NCI-H510A (cell line): ENCODE results near the gene ZHX3.
"Not testable (repeated sequence)": the region's sequence is repeated elsewhere in the genome, so short reads cannot be mapped to it uniquely, and the experiment has no call there.

Experiments
- DNase-seq: peaks from one replicate; lab custom pipeline; 2025; lab: John Stamatoyannopoulos, UW

The ZHX3 gene

DNA sequence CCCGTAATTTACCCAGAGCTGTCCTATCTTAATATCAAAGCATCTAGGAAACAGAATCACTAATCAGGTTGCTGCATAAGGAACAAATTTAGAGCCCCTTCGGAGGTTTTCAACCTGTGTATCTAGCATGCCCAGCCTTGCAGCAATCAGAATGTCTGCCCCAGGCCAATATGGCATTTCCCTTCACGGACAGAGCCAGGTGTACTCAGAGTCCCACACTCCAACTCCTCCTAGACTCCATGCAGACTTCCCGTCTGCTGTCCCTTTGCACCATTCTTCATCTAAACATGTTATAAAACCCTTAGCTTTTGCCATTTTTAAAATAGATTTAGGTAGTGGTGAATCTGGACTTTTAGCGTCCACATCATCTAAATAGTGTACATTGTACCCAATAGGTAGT, 61.0 kb downstream of the ZHX3 start:
- no peak for DNase-seq

DNA sequence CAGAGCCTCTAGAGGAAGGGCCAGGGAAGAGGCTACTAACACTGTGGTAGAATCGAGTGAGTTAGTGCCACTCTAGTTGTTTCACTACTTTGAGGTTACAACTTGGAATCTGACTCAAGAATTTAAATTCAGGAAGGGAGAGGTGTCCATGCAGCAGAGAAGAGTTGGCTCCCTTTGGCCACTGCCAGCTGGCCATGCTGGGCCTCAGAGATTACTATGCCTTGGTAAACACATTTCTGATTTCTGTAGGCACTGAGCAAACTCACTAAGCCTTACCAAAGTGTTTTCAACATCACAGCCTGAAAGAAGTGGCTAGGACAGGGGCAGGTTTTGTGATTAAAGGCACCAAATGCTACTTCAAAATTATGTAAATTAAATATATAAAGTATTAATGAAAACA, 61.9 kb downstream of the ZHX3 start:
- DNase-seq = no peak

DNA sequence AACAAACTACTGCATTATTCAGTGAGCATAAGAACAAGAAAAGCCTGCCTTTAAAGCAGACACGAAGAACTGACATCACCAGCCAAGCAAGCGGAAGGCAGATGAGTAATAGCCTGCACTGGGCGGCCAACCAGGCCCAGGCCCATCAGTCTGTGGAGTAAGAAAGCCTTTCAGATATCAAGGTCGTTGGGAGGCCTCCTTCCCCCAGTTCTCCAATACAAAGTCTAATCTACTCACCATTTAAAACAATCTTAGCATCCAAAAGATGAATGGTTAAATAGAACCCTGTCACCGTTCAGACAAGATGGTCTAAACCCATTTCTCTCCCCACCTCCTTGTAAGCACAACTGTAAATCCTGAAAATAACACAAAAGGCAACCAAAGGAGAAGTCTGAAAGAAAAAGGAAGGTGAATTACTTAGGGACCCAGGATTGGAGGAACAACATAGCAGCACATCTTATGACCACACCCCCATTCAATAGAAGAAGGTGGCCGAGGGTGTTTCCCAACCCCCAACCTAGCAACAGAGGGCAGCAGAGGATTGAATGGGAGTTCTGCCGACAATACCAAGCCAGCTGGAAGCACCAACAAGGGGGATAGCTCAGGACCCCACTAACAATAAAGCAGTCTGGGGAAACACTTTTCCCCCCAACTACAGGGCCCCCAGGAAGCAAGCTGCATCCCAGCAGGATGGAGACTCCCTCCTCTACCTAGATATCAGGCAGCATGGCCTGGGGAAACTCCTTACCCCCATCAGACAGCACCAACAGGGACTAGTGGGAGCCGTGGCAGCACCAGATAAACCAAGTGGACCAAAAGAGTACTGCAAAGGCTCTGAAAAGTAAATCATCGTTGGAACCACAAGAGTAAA, 67.9 kb downstream of the ZHX3 start:
- no peak for DNase-seq

DNA sequence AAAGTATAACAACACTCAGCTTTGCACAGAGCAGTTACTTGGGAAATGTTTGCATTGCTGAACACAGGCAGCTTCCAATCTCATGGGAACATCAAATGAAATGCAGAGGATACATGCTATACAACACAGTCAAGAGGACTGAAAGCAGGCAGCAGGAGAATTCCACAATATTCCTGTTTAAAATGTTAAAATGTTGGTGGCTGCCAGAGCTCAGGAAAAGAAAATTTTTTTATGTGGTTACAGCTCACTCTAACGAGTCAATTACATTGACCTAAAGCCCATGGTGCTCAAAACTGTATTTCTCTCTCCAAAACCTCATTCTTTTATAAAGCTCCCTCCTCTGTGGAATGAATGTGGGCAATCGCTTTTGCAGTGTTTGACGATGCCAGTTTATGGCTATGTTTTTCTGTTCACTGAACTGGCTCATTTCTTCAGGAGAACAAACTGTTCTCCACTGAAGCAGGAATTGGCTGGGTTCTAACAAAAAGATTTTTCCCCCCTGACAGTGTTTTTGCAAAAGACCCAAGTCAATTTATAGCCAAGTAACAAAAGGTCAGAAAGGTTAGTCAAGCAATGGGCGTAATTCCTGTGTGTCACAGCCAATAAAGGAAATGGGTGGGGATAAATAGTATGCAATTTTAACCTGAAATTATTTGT, 69.0 kb downstream of the ZHX3 start:
- no peak for DNase-seq

DNA sequence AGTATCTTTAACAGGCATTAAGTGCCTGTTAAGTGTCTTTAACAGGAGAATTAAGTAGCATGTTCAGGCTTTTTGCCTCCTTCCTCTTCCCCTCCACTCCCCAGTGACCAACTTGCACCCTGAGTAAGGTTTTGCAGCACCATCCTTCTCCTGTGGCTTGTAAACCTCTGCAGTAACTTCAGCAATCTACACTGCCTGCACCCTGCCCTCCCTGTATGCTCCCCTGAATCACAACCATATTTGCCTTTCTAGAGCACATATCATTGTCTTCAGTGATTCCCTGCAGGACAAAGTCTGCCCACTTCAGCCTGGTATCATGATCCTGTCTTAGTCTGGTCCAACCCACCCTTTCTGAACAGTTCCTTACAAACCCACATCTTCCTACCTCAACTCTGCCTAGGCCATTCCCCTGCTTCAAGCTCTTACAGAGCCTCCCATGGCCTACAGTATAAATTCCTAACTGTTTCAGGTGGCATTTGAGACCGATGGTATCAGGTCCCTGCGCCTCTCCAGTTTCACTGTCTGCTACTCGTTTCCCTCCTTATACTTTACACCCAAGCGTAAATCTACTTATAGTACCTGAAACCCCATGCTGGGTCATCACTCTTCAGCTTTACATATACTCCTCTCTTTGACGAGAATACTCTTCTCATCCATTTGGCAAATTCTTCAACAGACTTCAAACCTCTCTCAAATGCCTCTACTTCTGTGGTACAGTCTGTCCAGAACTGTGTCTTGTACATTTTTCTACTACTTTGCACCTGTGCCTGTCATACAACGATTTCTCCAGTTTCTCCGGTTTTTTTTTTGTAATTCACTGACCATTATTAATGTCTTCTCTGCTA, 69.8 kb downstream of the ZHX3 start:
- no peak for DNase-seq

DNA sequence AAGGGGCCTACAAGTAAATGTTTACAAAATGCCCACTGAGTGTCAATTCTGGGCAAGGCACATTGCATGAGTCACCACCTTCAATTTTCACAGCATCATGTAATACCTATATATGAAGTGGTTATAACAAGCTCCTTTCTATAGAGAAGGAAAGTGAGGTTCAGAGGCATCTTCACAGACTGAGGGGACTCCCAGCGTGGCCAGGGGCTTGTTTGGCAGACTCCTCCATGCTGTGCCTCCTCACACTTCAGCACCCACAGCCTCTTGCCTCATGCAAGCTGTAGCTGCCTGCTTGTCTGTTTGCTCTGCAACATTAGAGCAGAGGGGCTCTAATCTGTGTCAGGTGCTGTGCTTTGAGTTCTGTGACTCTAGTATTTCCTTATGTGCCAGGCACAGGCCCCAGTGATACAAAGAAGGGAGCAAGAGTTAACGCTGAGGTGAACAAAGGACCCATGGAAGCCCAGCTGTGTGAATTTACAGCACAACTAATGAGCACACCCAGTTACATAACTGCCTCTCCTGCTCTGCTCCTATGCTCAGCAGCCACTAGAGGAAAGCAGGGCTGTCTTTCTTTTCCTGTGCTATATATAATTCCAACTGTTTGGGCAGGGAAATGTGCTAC, 72.3 kb downstream of the ZHX3 start:
- DNase-seq = no peak

DNA sequence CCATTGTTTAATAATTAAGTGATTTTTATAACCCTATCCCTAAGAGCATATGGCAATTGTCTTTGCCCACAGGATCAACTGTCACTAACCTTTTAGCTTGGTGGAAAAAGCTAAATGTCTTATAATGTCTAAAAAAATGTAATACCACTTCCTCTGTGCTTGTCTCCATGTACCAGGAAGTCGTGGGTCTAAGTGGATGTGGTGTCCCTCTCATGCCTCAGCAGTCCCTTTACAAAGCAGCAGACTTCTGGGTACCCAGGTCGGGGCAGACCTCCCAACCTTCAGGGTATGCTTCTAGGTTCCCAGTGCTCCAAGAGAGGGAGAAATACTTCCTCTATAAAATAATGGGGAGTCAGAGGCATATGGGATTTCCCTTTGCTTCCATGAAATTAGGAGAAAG, 74.7 kb downstream of the ZHX3 start:
- no peak for DNase-seq

DNA sequence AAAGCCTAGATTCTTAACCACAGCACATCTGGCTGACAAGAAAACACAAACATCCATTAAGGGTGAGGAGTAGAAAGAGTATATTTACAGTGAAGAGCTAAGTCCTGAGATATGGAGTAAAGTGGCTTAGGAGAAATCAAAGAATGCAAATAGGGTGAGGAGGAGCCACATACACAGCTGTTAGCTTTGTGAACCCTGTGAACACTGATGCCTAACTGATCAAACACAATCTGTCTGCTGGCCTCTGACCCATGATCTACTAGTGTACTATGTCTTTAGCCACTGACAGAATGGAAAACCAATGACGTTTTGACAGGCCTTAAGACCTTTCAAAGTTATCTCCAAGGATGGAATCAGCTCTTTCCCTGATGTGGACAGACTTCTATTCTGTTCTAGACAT, 75.2 kb downstream of the ZHX3 start:
- DNase-seq = no peak

DNA sequence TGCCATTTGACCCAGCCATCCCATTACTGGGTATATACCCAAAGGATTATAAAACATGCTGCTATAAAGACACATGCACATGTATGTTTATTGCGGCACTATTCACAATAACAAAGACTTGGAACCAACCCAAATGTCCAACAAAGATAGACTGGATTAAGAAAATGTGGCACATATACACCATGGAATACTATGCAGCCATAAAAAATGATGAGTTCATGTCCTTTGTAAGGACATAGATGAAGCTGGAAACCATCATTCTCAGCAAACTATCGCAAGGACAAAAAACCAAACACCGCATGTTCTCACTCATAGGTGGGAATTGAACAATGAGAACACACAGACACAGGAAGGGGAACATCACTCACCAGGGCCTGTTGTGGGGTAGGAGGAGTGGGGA, 80.3 kb downstream of the ZHX3 start:
- not testable (repeated sequence) for DNase-seq

DNA sequence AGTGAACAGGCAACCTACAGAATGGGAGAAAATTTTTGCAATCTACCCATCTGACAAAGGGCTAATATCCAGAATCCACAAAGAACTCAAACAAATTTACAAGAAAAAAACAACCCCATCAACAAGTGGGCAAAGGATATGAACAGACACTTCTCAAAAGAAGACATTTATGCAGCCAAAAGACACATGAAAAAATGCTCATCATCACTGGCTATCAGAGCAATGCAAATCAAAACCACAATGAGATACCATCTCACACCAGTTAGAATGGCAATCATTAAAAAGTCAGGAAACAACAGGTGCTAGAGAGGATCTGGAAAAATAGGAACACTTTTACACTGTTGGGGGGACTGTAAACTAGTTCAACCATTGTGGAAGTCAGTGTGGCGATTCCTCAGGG, 80.7 kb downstream of the ZHX3 start:
- not testable (repeated sequence) for DNase-seq

DNA sequence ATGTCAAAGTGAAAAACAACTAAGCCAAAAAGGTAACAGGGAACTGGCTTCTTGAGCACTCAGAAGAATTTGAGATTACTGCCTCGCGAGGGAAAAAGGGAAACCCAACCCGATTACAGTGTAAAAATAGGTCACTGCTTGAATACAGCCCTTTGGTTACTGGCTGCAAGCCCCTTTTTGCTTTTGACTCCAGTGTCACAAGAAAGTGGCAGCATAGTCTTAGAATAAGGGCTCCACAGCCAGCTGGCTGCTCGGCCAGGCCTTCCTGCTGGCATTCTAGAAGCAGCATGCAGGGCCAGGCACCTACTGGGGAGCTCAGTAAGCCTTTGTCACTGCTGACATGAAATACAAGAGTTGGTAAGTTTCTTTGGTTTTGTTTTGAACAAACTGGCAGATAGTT, 83.0 kb downstream of the ZHX3 start:
- DNase-seq = no peak

DNA sequence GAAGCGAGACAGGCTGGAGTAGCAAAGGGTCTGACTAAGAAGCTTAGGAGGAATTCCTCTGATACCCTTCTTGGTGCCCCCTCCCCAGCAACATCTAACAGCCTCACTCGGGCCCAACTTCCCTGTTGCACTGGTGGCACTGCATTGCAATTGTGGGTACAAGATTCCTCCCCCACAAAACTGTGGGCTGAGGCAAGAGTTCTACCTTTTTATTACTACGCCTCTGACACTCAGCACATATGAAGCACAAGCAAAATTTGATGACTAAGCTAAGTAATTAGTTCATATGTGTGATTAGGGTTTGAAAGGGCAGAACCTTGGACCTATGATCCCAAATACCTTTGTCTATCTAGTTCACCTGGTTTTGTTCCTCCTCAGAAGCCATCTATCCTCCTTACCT, 83.5 kb downstream of the ZHX3 start:
- DNase-seq = no peak

DNA sequence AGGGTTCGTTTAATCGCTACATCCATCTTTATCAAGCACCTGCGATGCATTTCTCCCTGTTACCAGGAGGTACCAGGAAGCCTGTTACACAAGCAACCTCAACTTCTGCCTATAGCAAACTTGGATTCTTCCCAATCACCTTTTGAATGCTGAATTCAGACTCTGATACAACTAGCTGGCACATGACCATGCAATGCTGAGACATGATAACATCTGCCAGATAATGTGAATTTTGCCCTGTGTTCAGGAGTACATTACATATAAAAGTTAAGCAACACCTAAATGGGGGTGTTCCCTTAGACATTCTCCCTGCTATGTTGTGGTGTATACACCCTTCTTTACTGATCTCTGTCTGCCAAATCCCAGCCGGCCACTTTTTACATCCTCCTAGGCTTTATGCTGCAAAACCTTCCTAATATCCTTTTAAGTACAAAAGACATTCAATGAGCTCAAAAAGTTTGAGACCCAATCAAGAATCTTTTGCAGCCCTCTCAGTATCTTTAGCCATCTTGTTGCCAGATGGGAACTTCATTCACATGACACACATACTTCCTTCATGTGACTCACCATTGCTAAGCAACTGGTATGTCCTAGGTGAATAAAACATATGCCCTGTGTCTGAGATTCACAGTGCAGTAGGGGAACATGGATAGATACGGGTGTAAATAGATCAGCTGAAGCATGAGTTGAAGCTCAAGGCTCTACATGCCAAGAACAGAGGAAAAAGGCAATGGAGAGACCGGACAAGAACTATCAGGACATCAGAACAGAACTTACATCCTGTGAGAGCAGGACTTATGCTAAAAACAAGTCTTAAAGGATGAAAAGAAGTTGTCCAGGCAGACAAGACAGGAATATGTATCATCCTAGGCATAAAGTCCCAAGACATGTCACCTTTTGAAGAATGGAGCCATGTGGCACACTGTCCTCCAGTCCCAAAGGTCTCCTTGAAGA, 84.3 kb downstream of the ZHX3 start:
- no peak for DNase-seq

DNA sequence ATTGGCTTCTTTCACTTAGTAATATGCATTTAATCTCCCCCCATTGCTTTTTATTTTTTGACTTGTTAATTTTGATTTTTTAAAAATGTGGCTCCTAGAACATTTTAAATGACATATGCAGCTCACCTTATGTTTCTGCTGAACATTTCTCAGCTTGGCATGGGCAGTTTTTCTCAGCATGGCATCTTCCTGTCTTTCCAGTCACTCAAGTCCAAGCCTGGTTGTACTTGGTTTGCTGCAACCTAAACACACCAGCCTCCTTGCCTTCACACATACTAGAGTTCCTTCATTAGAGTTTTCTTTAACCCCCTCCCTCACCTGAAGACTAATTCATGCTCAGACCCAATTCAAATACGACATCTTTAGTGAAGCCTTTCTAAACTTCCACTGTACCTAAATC, 86.4 kb downstream of the ZHX3 start:
- no peak for DNase-seq

DNA sequence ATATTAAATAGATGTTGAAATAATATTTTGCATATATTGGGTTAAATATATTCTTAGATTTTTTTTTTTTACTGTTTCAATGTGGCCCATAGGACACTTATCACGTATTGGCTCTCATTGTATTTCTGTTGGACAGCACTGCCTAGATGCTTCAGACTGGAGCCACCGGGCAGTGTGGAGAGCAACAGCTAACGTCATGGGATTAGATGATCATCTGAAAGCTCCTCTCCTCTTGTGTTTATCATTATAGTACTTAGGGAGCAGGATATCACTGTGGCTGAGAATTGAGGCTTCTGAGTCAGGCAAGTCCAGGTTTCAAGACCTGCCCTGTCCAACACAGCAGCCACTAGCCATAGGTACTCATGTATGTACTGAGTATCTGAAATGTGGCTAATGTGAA, 87.4 kb downstream of the ZHX3 start:
- no peak for DNase-seq

DNA sequence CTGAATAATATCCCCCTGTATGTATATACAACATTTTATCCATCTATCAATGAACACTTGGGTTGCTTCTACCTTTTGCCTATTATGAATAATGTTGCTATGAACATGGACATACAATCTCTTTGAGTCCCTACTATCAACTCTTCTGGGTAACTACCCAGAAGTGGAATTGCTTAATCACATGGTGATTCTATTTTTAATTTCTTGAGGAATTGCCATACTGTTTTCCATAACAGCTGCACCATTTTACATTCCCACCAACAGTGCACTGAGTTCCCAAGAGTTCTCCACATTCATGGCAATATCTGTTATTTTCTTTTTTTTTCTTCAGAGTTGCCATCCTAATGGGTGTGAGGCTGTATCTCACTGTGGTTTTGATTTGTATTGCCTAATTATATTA, 88.3 kb downstream of the ZHX3 start:
- no peak for DNase-seq

DNA sequence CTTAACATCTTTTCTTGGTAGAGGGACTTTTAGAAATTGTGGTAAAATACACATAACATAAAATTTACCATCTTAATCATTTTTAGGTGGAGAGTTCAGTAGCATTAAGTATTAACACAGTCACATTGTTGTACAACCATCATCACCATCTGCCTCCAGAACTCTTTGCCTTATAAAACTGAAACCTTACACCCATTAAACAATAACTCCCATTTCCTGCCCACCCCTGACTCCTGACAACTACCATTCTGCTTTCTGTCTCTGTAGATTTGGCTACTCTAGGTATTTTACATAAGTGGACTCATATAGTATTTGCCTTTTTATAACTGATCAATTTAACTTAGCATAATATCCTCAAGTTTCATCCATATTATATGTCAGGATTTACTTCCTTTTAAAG, 88.7 kb downstream of the ZHX3 start:
- DNase-seq = no peak

DNA sequence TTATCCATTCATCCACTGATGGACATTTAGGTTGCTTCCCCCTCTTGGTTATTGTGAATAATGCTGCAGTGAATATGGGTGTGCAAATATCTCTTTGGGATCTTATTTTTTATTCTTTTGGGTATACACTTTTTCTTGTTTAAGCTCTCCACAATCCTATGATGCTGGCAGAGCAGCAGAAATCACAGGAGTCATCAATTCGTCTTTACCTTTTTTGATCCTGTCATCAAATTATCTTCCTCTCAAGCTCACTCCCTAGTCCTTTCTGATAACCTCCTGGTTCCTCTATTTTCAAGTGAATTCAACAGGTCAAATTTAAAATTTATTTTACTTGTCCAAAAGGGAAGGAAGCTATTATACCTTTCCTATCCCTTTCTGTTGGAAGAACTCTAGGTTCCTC, 91.1 kb downstream of the ZHX3 start:
- DNase-seq = no peak

DNA sequence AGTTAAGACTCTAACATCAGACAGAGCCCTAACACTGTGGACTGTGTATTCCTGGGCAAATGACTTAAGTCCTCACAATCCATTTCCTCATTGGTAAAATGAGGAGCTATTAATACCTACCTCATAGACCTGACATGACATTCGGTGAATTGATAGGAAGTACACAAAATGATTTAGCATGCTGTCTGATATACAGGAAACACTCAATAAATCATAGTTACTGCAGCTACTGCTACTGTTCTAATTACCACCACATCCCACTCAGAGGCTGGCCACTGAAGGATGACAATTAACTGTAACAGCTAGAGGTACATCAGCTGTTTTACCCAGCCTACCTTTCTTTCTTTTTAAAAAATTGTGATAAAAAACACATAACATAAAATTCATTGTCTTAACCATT, 92.4 kb downstream of the ZHX3 start:
- no peak for DNase-seq

DNA sequence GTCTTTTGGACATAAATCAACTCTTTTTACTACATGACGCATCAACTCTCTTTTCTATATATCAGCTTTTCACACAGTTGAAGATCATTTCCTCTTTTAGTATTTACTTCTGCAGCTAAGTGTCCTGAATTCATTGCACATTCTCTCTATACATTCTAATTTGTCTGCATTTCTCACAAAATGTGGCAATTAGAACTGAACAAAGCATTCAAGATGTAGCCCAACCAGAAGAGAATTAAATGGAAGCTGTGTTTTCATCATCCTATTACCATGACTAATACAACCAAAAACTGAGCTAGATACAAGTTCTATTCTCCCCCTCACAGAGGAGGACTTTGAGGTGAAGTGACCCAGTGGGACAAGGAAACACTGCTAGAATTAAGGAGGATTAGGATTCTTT, 93.2 kb downstream of the ZHX3 start:
- DNase-seq = no peak

DNA sequence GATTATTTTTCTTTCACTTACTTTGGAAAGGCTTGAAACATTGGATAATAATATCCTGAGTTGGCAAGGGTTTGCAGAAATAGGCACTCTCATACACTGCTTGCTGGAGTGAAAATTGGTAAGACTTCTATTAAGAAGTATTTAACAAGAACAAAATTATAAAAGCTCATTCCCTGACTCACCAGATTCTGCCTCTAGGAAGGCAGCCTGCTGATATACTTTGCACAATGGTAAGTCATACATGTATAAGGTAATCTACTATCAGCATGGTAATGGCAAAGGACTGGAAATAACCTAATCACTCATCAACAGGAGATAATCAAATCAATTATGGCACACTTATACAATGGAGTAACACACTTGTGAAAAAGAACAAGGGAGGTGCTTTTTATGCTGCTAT, 94.4 kb downstream of the ZHX3 start:
- DNase-seq = no peak
